Cardiac fibroblast (primary cell): ENCODE results near the gene PTPMT1.

Experiments used
- DNase-seq, 2 donors: peaks; one replicate each; pipeline versions ENCODE4 v3.0.0 to v3.0.0-alpha.2; 2010; ENCODE audit warnings: low read depth in 2 of 2
- H3K4me3 ChIP-seq, 2 donors: replicated peaks in 1 of 2; 1 replicate in 1 of 2; 2 replicates in 1 of 2; pipeline ENCODE4 v1.5.1; 2011; ENCODE audit warnings: low read depth in 2 of 2, low read length in 2 of 2, mild to moderate bottlenecking in 2 of 2, moderate library complexity in 1 of 2
- TF ChIP-seq, protein P1 (sequence below): IDR thresholded peaks from one replicate; pipeline ENCODE4 v1.5.1; 2011; ENCODE audit warnings: low read depth, mild to moderate bottlenecking, low read length, inconsistent platforms

PTPMT1 gene, protein sequence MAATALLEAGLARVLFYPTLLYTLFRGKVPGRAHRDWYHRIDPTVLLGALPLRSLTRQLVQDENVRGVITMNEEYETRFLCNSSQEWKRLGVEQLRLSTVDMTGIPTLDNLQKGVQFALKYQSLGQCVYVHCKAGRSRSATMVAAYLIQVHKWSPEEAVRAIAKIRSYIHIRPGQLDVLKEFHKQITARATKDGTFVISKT

DNA sequence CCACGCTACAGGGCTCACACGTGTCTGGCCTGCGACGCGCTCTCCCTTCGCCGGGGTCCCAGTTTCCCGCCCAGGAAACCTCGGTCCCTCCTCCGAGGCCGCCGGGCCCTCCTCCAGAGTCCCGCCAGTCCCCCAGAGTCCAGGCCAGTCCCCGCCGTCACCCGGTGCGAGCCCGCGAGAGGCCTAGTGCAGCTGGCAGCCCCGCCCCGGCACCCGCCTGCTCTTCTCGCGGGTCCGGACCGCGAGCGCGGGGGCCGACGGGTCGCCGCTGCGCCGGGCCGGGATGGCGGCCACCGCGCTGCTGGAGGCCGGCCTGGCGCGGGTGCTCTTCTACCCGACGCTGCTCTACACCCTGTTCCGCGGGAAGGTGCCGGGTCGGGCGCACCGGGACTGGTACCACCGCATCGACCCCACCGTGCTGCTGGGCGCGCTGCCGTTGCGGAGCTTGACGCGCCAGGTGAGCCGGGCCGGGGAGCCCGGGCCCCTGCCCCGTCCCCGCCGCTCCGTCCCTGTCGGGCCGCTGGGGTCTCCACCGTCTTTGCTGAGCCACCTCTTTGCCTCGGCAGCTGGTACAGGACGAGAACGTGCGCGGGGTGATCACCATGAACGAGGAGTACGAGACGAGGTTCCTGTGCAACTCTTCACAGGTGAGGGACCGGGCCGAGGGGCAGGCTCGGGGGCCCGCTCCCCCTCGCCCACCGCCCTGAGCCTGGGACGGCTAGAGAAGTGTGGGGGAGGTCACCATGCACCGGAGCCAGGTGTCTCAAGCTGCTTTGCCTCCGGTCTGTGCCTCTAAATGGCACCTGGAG is at the start of gene PTPMT1:
Gene PTPMT1 (plus strand): TSS at position 260 of the 809 bp plus-strand sequence. CDS start 24 bp downstream, at position 284.
- DNase-seq, result peak; percentile 66 to 73
- peak within 1 kb of the TSS; percentile 64 to 81 for H3K4me3 ChIP-seq
- TF ChIP-seq, protein P1, sequence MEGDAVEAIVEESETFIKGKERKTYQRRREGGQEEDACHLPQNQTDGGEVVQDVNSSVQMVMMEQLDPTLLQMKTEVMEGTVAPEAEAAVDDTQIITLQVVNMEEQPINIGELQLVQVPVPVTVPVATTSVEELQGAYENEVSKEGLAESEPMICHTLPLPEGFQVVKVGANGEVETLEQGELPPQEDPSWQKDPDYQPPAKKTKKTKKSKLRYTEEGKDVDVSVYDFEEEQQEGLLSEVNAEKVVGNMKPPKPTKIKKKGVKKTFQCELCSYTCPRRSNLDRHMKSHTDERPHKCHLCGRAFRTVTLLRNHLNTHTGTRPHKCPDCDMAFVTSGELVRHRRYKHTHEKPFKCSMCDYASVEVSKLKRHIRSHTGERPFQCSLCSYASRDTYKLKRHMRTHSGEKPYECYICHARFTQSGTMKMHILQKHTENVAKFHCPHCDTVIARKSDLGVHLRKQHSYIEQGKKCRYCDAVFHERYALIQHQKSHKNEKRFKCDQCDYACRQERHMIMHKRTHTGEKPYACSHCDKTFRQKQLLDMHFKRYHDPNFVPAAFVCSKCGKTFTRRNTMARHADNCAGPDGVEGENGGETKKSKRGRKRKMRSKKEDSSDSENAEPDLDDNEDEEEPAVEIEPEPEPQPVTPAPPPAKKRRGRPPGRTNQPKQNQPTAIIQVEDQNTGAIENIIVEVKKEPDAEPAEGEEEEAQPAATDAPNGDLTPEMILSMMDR, result no peak

DNA sequence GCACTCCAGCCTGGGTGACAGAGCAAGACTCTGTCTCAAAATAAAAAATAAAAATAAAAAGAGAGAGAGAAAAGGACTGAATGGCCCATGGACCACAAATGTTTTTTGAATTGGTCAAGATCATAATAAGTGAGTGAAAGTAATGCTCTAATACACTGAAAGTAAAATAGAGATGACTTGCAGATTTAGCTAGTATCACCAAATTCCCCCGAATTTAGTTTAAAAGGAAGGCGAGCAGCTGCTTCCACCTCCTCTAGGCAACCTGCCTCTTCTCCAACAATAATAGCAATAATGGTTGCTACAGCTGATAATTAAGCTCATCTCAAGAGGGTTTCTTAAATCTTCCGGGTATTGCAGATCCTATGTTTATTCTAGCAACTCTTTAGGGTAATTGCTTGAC is 49.2 kb upstream of the PTPMT1 start:
- TF ChIP-seq, protein P1, result no peak
- no peak overlapping the region for H3K4me3 ChIP-seq
- DNase-seq, result no peak

DNA sequence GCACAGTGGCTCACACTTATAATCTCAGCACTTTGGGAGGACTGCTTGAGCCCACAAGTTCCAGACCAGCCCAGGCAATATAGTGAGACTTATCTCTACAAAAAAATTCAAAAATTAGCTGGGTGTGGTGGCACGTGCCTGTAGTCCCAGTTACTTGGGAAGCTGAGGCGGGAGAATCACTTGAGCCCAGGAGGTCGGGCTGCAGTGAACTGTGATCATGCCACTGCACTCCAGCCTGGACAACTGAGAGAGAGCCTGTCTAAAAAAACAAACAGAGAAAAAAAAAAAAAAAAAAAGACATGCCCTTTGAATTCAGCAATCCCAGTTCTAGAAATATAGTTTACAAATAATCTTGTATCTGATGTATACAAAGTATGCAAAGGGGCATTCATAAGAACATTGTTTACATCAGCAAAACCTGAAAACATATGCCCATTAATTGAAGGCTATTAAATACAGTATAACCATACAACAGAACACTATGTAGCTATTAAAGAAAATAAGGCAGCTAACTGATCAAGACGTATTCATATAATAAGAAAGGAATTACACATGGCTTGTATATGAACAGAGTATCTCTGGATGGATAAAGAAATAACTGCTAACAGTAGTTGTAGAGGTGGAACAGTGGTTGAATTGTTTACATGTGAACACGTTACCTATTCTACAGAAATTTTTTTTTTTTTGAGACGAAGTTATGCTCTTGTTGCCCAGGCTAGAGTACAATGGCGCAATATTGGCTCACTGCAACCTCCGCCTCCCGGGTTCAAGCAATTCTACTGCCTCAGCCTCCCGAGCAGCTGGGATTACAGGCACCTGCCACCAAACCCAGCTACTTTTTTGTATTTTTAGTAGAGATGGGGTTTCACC is 48.2 kb upstream of the PTPMT1 start:
- TF ChIP-seq, protein P1, result no peak
- DNase-seq, result no peak
- H3K4me3 ChIP-seq, result no peak overlapping the region

DNA sequence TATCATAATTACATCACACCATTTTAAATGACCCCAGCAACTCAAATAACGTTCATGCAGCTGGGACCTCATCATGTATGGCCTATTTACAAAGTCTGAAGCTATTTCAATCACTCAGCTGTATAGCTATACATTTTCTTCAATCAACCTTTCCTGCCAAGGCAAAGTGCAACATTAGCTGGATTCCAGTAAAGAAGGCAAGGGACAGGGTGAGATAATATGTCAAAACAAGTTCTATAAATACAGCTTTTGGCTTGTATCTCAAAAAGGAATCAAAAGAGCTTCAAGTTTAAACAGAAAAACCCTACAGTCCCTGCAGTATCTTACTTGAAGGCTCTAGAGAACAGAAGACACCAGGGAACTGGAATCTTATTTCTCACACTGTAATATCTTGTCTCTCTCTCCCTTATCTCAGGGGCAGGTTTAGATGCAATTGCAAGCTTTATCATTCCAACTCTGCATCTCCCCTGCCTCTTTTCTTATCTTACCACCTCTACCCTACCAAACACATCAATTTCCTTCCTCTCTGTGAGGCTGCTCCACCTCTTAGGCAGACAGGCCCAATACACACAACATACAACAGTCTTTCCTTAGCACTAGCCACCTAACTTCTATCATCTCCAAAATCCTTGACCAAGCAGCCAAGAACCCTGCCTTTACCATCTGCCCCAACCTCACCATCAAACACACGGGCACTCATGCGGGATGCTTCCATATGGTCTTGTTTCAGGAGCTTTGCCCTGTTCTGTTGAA is 47.0 kb upstream of the PTPMT1 start:
- no peak for DNase-seq
- no peak overlapping the region for H3K4me3 ChIP-seq

DNA sequence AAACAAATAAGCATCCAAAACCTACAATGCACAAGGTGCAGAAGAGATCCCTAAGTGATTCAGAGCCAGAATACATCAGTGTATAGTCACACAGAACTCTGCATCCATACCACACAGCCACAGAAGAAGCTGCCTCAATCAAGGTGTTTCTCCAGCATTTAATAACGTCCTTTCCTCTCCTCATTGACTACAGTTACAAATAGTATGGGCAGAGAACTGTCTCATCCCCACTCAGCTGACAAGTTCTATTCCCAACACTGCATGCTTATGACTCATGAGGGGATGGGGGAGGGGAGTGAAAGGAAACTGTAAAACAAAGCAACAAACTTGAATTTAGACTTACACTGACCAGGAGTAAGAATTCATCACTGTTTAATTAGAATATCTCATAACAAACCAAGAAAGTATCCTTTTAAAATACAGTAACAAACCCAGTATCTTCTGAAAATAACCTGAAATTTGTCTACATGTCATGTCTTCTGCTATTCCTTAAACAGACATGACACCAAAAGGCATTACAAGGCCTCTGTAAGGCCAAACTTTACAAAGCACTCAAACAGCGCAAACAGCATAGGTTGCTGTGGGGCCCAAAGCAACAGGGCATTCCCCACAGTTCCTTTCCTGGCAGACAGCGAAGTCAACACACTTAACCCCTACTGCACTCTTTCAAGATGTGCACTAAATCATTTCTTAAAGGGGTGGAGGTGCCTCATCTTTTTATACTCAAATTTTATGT is 41.7 kb upstream of the PTPMT1 start:
- TF ChIP-seq, protein P1, result no peak
- peak; percentile 82 to 87 for DNase-seq
- no peak overlapping the region for H3K4me3 ChIP-seq

More for the DNA sequence above, 47.0 kb upstream of the PTPMT1 start:
- TF ChIP-seq, protein P1, result no peak
